Lung (tissue), 12 donors: Measurements from ENCODE around the gene CCDC175. TPM values are rescaled to one million over a fixed set of nuclear protein-coding genes. Genes with fewer than 3 reads are reported as not detected.
A peak's percentile ranks its signal among the peaks of the same experiment; 100 is the strongest.

Experiments used
- ATAC-seq: fragments of 200-7000 bp; cut with Tn5 transposase; one replicate; pipeline ENCODE4 v1.9.1; 2020; ENCODE audit warnings: moderate number of reproducible peaks; ENCODE audit not compliant: insufficient read depth, low FRiP score
- DNase-seq, 3 donors: peaks; one replicate each; pipeline ENCODE4 v3.0.0-alpha.2; 2013 to 2017
- H3K27ac ChIP-seq, 2 donors: one replicate each; pipeline ENCODE4 v1.5.1; 2013; ENCODE audit warnings: mild to moderate bottlenecking in 2 of 2, moderate library complexity in 2 of 2, control low read depth in 1 of 2, inconsistent platforms in 1 of 2, low read depth in 1 of 2, low read length in 1 of 2
- H3K27me3 ChIP-seq, 3 donors: one replicate each; pipeline ENCODE4 v1.5.1; 2013; ENCODE audit warnings: low read length in 2 of 3; ENCODE audit not compliant: control insufficient read depth in 3 of 3, insufficient read depth in 3 of 3
- H3K36me3 ChIP-seq, 4 donors: one replicate each; pipeline ENCODE4 v1.5.1; 2013; ENCODE audit warnings: low read length in 4 of 4, mild to moderate bottlenecking in 1 of 4, moderate library complexity in 1 of 4; ENCODE audit not compliant: control insufficient read depth in 4 of 4, insufficient read depth in 4 of 4
- H3K4me1 ChIP-seq, 5 donors: one replicate each; pipeline ENCODE4 v1.5.1; 2013; ENCODE audit warnings: low read length in 5 of 5, mild to moderate bottlenecking in 2 of 5, moderate library complexity in 1 of 5; ENCODE audit not compliant: control insufficient read depth in 5 of 5, insufficient read depth in 5 of 5
- H3K4me3 ChIP-seq: one replicate; pipeline ENCODE4 v1.5.1; 2013; ENCODE audit warnings: mild to moderate bottlenecking, control low read depth, moderate library complexity
- H3K9ac ChIP-seq, 2 donors: one replicate each; pipeline ENCODE4 v1.5.1; 2013; ENCODE audit warnings: low read length in 2 of 2, control low read depth in 1 of 2; ENCODE audit not compliant: insufficient read depth in 1 of 2
- H3K9me3 ChIP-seq, 4 donors: one replicate each; pipeline ENCODE4 v1.5.1; 2013; ENCODE audit warnings: low read length in 3 of 4, mild to moderate bottlenecking in 1 of 4, moderate library complexity in 1 of 4; ENCODE audit not compliant: control insufficient read depth in 4 of 4, insufficient read depth in 3 of 4
- WGBS, 2 donors: extraction: QIAGEN DNeasy Blood & Tissue Kit; methylation state at CpG; one replicate each; pipeline ENCODE4 v1.1.7; 2013; 5-methylcytosine and 5-hydroxymethylcytosine counted together
- polyA plus RNA-seq, 2 donors: library from polyadenylated mRNA; stranded (reverse); fragments of 200-250 nt; gene quantifications; one replicate each; pipeline ENCODE4 v1.2.1, GENCODE V29; 2013
- total RNA-seq, 2 donors: library from RNA; depleted of rRNA in 1 of 2; stranded (reverse); fragments of >200 nt in 1 of 2; gene quantifications; one replicate each; pipeline ENCODE4 v1.2.1, GENCODE V29; 2014 to 2021
- TF ChIP-seq, protein P1 (sequence below): IDR thresholded peaks from 2 replicates; pipeline ENCODE4 v1.5.1; 2012; ENCODE audit warnings: mild to moderate bottlenecking; ENCODE audit errors: control extremely low read depth, extremely low read depth
- donor health status: control.
- donor health status: control.
- donor health status: Bipolar disorder and iron deficiency.
- donor health status: healthy.
- donor health status: DM: yes; HTN: yes; CAD: no.

Gene CCDC175
- total and polyA plus RNA-seq, 4 donors = 0.06 to 0.94 (median 0.20) TPM

- Histone ChIP-seq H3K36me3 (no peaks in the 10 kb centered on the region), H3K9ac (no peak overlapping the region), H3K4me1 (peaks cover 0 to 2% (median 0%) of the 10 kb centered on the region in 5 donors), H3K27me3 (no peaks in the 10 kb centered on the region), H3K4me3 (no peak overlapping the region), H3K27ac (no peak overlapping the region), H3K9me3 (no peaks in the 10 kb centered on the region)
- TF ChIP-seq, protein P1, sequence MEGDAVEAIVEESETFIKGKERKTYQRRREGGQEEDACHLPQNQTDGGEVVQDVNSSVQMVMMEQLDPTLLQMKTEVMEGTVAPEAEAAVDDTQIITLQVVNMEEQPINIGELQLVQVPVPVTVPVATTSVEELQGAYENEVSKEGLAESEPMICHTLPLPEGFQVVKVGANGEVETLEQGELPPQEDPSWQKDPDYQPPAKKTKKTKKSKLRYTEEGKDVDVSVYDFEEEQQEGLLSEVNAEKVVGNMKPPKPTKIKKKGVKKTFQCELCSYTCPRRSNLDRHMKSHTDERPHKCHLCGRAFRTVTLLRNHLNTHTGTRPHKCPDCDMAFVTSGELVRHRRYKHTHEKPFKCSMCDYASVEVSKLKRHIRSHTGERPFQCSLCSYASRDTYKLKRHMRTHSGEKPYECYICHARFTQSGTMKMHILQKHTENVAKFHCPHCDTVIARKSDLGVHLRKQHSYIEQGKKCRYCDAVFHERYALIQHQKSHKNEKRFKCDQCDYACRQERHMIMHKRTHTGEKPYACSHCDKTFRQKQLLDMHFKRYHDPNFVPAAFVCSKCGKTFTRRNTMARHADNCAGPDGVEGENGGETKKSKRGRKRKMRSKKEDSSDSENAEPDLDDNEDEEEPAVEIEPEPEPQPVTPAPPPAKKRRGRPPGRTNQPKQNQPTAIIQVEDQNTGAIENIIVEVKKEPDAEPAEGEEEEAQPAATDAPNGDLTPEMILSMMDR = no peak
- ATAC-seq = no peak
- 17 to 24% methylated on average over 2 of the region's 2 CpGs for WGBS, 2 donors
- DNase-seq = peak in 2 of 3 donors; percentile 15 to 25
These were observed 7.1 kb upstream of the CCDC175 start for GRCh38 chr14:59583755-59584154.

DNA sequence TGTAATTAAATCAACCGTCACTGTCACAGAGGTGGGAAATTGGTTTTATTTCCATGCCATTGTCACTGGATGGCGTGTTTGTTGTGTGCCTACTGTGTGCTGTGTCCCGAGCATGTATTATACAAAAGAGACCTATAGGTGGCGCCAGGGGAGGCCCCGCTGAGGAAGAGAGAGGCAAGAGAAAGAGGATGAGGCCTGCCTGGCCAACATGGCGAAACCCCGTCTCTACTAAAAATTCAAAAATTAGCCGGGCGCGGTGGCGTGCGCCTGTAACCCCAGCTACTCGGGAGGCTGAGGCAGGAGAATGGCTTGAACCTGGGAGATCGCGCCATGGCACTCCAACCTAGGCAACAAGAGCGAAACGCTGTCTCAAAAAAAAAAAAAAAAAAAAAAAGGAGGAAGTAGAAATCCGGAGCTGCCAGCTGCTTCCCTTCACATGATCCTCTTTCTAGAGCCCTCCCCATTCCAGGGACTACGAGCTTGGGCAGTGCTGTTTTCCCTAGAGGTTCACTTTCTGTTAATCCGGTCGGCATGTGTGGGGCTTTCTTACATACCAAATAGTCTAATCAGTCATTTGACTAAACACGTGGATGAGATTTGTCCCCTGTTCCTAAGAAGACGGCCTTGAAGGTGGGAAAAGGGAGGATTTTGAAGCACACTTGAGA lies 6.4 kb upstream of the CCDC175 start:
- H3K4me3 ChIP-seq = no peak overlapping the region

DNA sequence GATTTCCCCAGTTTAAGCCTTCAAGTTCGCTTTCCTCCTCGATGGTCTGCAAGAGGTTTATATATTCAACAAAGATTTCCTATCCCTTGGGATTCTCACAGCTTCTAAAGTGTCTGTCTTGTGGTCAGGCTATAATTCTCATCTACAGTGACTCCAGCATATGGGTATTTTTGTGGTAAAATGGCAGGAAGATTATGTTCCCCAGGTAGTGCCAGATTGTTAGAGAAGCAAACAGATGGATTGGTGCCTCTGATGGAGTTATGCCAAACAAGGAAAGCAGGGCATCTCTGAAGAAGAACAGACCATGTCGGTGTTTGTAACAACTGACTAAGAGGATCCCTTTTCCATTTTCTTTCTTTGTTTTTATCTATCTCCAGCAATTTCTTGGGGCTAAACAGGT lies 5.5 kb upstream of the CCDC175 start:
- 94 to 95% methylated on average over 3 of the region's 3 CpGs for WGBS, 2 donors
- no peaks in the 10 kb centered on the region for H3K27me3 ChIP-seq

More for the DNA sequence above, 6.4 kb upstream of the CCDC175 start:
- H3K4me1 ChIP-seq = peaks cover 0 to 2% (median 0%) of the 10 kb centered on the region in 5 donors
- TF ChIP-seq, protein P1 = no peak
- DNase-seq (peak in 1 of 3 donors; percentile 8), ATAC-seq (no peak)
- H3K9ac ChIP-seq = no peak overlapping the region
- no peaks in the 10 kb centered on the region for H3K27me3 ChIP-seq
- WGBS, 2 donors = 69 to 73% methylated on average over 21 to 23 of the region's 23 CpGs
- no peaks in the 10 kb centered on the region for H3K36me3 ChIP-seq
- no peak overlapping the region for H3K27ac ChIP-seq
- H3K9me3 ChIP-seq = no peaks in the 10 kb centered on the region

More for the DNA sequence above, 5.5 kb upstream of the CCDC175 start:
- Histone ChIP-seq H3K9ac (no peak overlapping the region), H3K9me3 (no peaks in the 10 kb centered on the region), H3K27ac (no peak overlapping the region), H3K4me3 (no peak overlapping the region), H3K4me1 (peaks cover 0 to 2% (median 0%) of the 10 kb centered on the region in 5 donors), H3K36me3 (no peaks in the 10 kb centered on the region)
- ATAC-seq (no peak), DNase-seq (no peak)
- TF ChIP-seq, protein P1 = no peak
